Activated CD4-positive, CD25-positive, alpha-beta regulatory T cell treated with anti-CD3 and anti-CD28 coated beads, Interleukin-2, amount 50 U/mL, for 24 hours (primary cell): Measurements from ENCODE around the gene KIFBP.
A peak's percentile ranks its signal among the peaks of the same experiment; 100 is the strongest.

ENCODE experiments used
- ATAC-seq, 2 donors: fragments of 150-1000 bp; cut with Tn5 transposase; one replicate each; pipeline ENCODE4 v1.10.0; 2021; ENCODE audit warnings: mild to moderate bottlenecking in 1 of 2, moderate library complexity in 1 of 2

KIFBP gene

GRCh38 chr10:69051710-69052487, 63.3 kb downstream of the KIFBP start:
- ATAC-seq: no peak

GRCh38 chr10:69052736-69053135, 64.1 kb downstream of the KIFBP start:
- no peak for ATAC-seq

DNA sequence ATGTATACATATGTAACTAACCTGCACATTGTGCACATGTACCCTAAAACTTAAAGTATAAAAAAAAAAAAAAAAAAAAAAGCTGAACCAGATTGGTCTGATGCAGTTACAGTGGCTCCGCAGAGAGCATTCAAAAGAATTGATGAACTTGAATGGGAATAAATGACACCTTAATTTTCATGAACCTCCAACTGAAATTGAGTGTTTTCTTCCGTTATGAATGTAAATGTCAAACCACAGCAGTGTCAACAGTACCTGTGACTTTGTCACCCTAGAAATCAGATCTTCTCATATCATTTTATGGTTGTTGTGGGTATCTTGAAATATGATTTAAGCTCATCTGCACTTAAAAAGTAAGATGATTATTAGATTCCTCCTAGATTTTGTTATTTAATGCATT, 66.6 kb downstream of the KIFBP start:
- peak; percentile 77 to 87 for ATAC-seq

GRCh38 chr10:69056129-69056528, 67.5 kb downstream of the KIFBP start:
- no peak for ATAC-seq

- no peak for ATAC-seq
These were observed 68.1 kb downstream of the KIFBP start for GRCh38 chr10:69056536-69057260.

DNA sequence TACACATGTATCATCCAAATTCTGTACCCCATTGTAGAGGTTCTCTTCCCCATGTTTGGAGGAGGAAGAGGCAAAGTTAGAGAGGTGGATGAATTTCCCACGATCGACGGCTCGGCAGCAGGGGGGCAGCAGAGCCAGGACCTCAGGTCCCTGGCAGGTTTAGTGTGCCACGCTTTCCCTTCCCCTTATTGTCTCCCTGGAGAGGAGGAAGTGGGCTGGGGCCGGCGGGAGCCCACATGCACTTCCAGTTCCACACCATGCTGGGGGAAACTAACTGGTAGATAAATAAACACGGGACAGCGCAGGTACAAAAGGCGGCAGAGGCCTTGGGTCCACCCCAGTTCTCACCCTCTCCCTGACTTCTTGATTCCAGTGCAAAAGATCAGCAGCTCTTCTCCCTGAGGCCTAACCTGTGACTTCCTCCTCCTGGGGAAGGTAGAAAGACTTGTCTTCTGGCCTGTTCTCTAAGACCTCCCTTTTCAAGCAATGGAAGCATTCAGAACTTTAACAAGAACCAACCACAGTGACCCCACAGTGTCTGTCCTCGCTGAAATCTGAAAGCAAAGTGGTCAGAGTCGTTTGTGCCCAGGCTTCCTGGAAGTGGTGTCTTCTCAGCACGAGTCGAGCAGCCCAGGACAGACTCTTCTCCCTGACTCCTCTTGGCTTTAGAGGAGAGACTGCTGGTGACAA, 68.8 kb downstream of the KIFBP start:
- no peak for ATAC-seq

- ATAC-seq: no peak
These were observed 69.3 kb downstream of the KIFBP start for GRCh38 chr10:69057951-69058297.

- no peak for ATAC-seq
These were observed 71.7 kb downstream of the KIFBP start for GRCh38 chr10:69060127-69060798.

DNA sequence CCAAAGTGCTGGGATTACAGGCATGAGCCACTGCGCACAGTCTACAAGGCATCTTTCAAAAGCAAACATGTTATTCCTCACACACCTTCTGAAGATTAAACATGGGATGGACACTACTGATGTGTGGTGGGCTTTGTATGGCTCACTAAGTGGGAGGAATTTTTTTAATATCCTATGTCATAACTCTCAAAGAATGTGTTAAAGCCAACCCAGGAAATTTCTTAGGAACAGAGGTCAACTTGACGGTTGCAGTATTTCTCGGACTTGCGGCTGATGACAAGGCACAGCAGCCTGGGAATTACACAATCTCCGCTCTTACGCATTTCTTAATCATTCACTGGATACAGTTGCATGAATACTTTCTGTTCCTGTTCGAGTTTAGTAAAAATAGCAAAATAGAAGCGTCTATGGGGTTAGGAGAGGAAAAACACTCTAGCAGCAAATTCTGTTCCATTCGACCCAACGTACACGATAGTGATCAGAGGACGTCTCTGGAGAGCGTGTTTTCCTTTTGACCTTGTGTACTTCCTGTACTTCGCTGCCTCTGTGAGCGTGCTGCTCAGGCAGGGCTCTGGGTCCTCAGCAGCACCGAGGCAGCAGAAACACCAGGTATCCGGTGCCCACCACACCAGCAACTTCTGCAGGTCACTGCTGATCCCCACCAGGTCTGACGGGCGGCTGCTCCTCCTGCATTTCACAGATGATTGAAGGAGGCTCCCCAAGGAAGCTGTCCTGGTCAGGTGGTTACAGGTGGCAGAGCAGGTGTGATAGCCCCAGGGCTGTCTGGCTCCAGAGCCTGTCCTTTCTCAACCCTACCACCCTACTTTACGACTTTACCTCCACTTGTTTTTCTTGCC, 72.9 kb downstream of the KIFBP start:
- peak; percentile 44 to 51 for ATAC-seq

DNA sequence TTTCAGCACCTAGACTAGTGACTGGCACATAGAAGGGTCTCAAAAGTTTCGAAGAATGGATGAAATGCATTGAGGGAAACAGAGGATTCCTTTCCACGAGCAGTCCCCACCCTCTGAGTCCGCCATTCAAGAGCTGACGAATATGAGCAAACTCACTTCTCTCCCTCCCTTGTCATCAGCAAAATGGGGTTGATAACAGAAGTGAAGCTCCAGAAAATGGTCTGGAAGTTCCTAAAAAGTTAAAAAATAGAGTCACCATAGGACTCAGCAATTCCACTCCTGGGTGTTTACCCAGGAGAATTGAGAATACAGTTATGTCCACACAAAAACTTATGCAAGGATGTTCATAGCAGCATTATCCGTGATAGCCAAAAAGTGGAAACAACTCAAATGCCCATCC, 74.3 kb downstream of the KIFBP start:
- ATAC-seq: no peak

DNA sequence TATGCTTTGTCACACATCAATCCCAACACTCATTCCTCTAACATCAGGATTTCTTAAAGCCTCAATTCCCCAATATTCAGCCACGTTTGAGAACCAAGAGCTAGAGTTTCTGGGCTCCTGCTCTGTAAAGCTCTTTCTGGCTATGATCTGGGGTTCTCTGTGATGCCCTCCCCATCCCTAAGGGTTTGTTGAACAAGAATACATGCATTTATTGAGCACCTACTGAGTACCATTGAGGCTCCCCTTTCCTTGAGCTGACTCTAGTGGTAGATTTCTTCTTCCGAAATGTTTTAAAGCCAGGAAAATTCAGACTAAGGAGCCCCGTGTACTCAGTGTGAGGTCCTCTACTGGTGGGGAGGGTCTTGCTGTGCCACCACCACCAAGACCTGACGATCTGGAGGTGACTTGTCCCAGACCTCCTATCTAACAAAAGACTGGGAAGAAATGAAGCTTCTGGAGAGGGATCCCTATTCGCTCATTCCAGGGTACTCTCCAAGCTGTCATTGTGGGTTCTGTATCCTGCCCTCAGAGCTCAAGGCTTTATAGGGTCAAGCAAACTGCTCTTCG, 76.2 kb downstream of the KIFBP start:
- no peak for ATAC-seq

DNA sequence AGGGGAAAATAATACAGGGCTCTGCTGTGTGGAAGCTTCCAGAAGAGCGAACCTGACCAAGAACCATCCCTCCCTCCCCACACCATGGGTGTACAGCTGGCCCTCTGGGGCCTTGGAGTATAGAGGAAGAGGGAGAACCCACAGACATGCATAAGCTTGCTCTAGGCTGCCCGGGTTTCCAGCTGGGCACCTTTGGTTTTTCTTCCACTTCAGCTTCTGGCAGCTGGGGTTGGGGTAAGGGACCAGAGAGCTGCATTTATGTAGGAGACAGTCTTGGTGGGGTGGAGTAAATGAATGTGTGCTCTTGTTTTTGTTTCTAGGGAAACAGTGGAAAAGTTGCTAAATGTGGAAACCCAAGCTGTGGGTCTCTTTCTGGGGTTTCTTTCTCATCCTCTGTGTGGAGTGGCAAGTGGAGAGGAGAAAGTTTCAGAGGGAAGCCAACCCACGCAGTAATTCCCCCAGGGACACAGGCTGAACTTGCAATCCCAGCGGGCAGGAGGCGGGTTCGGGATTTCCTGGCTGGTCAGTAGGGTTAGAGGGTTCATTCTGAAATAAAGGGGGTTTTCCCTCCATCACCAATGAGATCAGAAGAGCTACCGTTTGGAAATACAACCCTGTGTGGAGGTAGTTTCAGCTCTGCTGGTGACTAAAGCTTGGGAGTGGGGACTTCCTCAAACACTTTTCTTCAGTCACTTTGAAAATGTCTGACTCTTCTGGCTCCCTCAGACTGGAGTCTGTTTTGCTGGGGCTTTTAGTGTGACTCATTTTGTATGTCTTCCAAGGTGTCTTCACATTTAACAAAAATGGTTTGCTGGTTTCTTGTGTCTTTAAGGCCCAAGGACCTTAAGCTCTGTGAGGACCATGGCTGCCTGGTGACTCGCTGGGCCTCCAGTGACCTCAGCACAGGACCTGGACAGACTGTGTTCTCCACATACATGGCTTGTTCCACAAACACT, 77.1 kb downstream of the KIFBP start:
- peak; percentile 82 to 89 for ATAC-seq
